ENCODE data around the gene ATG5. TPM values are rescaled to one million over a fixed set of nuclear protein-coding genes. Genes with fewer than 3 reads are reported as not detected.

The ATG5 gene
- total and polyA plus RNA-seq, 9 of the 15 experiments (the other 6 are each of a cell fraction or from before 2014, with no cell fraction given): 29.0 to 80.0 (median 53.2) TPM

DNA sequence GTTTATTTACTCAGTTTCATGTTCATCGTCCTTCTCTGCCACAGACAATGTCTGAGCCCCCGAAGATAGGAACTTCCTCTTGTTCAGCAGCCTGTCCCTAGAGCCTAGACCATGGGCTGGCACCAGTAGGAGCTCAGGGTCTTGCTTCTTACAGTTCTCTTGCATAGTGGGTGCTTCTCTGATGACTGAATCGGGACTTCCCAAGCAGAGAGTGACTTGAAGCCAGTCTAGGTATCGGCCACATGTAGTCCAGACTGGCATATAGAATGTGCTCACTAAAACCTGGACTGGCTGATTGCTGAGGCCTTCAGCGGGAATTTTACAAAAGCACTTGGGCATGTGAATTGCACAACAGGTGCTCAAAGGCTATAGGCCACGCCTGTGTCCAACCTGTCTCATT lies 187.4 kb downstream of the ATG5 start (continued):
- TF ChIP-seq ZNF592 (IDR thresholded peaks at IDR 0.05) (no peak), HLTF (IDR thresholded peaks at IDR 0.05) (no peak), SREBF1 (IDR thresholded peaks at IDR 0.05; ENCODE audit: borderline replicate concordance, low read depth, low read length) (no peak), ZBTB7A (IDR thresholded peaks at IDR 0.05; ENCODE audit: borderline replicate concordance, control insufficient read depth, low read depth, low read length) (no peak)

DNA sequence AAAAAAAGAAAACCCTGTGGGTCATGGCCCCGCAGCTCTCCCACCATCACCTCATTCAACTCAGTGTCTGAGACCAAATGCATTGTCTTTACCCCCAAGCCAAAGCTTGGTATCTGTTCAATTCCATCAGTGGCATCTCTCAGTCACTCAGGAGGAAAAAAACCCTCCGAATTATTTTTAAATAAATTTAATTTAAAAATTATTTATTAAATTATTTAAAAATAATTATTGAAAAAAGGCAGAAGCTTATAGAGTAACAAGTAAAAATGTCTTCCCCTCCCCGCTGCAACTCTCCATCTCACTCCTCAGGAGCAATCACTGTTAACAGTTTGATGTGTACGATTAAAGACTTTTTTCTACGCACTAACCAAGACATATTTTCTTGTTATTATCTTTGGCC lies 188.7 kb downstream of the ATG5 start:
- CTCF ChIA-PET (ENCODE audit: low intra/inter-chr PET ratio): no interaction called here
- in situ Hi-C loops (cut with MboI): no loop called here
- no peak for ATAC-seq
- whole genome bisulfite sequencing (ENCODE audit: insufficient coverage, low coverage, missing lambda C conversion rate): 87% methylated on average over 4 of the region's 5 CpGs
- Histone ChIP-seq H3K79me2 (ENCODE audit: control insufficient read depth, insufficient read depth, low read length) (no peaks in the 10 kb centered on the region), H3K36me3 (ENCODE audit: control insufficient read depth, insufficient read depth, low read length) (no peaks in the 10 kb centered on the region), H3K4me1 (replicated peaks in 1 of 2; ENCODE audit: control insufficient read depth in 2 of 2, insufficient read depth in 2 of 2, low read length in 2 of 2) (peaks cover 15 to 29% of the 10 kb centered on the region in 2 experiments), H2AFZ (ENCODE audit: low read depth, low read length) (no peak overlapping the region), H3K9me1 (ENCODE audit: control insufficient read depth, insufficient read depth, low read length) (no peaks in the 10 kb centered on the region), H3K27ac (ENCODE audit: extremely low read depth, low read depth, low read length) (no peak overlapping the region), H3K27me3 (ENCODE audit: control insufficient read depth in 2 of 2, insufficient read depth in 2 of 2, low read length in 2 of 2) (no peaks in the 10 kb centered on the region), H3K4me2 (ENCODE audit: insufficient read depth, low read length) (no peak overlapping the region), H3K9ac (ENCODE audit: insufficient read depth in 1 of 2, low read depth in 2 of 2, low read length in 2 of 2) (no peak overlapping the region), H3K4me3 (no peak overlapping the region), H3K9me3 (replicated peaks; ENCODE audit: control insufficient read depth, insufficient read depth, low read depth, low read length) (no peaks in the 10 kb centered on the region), H4K20me1 (replicated peaks; ENCODE audit: control insufficient read depth, insufficient read depth, low read length) (no peaks in the 10 kb centered on the region)
- no peak for FAIRE-seq
- POLR2A ChIA-PET: interaction anchor here (0.8 to 1.9 kb wide), 3 partner anchors 10 to 62 kb away, joined by 3 to 8 read pairs (median 3); no protein-coding TSS in a partner anchor
- intact Hi-C loops (cut with micrococcal nuclease): no loop called here
- no TSS peak for BruUV-seq (replicated peaks)
- no peak for DNase-seq (ENCODE audit: extremely low read depth in 1 of 4, low spot score in 3 of 4)
- TF ChIP-seq NR2C1 (IDR thresholded peaks at IDR 0.05) (no peak), NR2C1 (tag; IDR thresholded peaks at IDR 0.05) (no peak), PCBP2 (IDR thresholded peaks at IDR 0.05; ENCODE audit: low read depth, low read length, poor library complexity, severe bottlenecking) (no peak), ZNF609 (CRISPR knock-in tag; IDR thresholded peaks at IDR 0.05; ENCODE audit: borderline replicate concordance) (no peak), MTA2 (IDR thresholded peaks at IDR 0.05; ENCODE audit: low read depth) (no peak), MTF1 (CRISPR knock-in tag; IDR thresholded peaks at IDR 0.05; ENCODE audit: borderline replicate concordance) (no peak), PREB (CRISPR knock-in tag; IDR thresholded peaks at IDR 0.05) (no peak)

All from K562 (cell line).